ENCODE results near the gene TNS3.

The TNS3 gene

GRCh38 chr7:47581804-47582763 lies at the start of gene TNS3:
TSS of gene TNS3 (minus strand) at chr7:47582111. CDS start at chr7:47439636, 142,475 bp downstream.
- Mint-ChIP-seq H3K4me1 (ENCODE audit: low read depth) (peaks cover 3% of the 10 kb centered on the region), H3K27me3 (peaks cover 40% of the 10 kb centered on the region), H3K27ac (no peak within 1 kb of the TSS), H3K36me3 (ENCODE audit: low read depth) (no peaks in the 10 kb centered on the region), H3K4me3 (no peak within 1 kb of the TSS), H3K9me3 (no peaks in the 10 kb centered on the region)
- no peak for DNase-seq

DNA sequence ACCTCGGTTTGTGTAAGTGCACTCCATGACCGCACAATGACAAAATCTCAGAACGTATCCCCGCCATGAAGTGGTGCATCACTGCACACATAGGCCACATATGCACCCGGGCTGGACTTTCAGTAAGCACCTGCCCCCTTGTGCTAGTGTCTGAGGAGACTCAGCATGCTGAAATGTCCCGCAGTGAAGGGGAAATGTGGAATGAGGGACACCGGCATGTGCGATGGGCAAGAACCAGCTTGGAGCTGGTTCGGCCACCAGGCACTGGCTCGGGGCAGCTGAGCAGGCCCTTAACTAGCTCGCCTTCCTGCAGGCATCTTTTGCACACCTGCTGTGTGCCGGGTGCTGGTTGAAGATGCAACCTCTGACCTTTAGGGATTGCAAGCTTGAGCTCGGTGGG lies 49.8 kb upstream of the TNS3 start:
- no peaks in the 10 kb centered on the region for H3K4me1 Mint-ChIP-seq (ENCODE audit: low read depth)
- H3K9me3 Mint-ChIP-seq: no peaks in the 10 kb centered on the region
- DNase-seq: no peak
- no peaks in the 10 kb centered on the region for H3K27me3 Mint-ChIP-seq
- no peak overlapping the region for H3K27ac Mint-ChIP-seq
- no peak overlapping the region for H3K4me3 Mint-ChIP-seq
- H3K36me3 Mint-ChIP-seq (ENCODE audit: low read depth): no peaks in the 10 kb centered on the region

DNA sequence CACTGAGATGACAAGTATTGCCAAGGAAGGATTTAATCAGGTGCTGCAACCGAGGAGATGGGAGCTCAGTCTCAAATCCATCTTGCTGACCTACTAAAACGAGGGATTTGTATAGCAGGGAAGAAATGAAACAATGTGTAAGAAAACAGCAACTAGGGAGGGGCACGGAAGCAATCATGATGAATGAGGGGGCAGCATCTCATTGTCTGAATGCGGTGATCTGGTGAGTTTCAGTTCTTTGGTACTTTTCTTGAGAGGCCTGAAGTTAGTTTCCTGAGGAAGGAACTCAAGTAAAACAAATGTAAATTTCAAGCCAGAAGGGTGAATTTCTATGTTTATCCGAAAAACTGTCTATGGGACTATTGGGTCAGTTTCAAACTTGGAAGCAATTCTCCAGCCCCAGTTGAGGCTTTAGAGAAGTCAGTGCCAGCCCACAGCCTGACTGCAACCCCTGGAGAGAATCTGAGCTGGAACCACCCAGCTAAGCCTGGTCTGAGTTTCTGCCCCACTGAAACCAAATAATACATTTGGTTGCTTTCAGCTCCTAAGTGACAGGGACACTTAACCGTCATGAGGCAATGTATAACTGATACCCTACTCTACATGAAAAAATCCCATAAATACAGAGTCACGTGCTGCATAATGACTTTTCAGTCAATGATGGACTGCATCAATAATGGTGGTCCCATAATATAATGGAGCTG lies 45.8 kb upstream of the TNS3 start:
- Mint-ChIP-seq H3K27ac (no peak overlapping the region), H3K36me3 (ENCODE audit: low read depth) (no peaks in the 10 kb centered on the region), H3K27me3 (no peaks in the 10 kb centered on the region), H3K4me3 (no peak overlapping the region), H3K9me3 (no peaks in the 10 kb centered on the region), H3K4me1 (ENCODE audit: low read depth) (no peaks in the 10 kb centered on the region)
- DNase-seq: no peak

DNA sequence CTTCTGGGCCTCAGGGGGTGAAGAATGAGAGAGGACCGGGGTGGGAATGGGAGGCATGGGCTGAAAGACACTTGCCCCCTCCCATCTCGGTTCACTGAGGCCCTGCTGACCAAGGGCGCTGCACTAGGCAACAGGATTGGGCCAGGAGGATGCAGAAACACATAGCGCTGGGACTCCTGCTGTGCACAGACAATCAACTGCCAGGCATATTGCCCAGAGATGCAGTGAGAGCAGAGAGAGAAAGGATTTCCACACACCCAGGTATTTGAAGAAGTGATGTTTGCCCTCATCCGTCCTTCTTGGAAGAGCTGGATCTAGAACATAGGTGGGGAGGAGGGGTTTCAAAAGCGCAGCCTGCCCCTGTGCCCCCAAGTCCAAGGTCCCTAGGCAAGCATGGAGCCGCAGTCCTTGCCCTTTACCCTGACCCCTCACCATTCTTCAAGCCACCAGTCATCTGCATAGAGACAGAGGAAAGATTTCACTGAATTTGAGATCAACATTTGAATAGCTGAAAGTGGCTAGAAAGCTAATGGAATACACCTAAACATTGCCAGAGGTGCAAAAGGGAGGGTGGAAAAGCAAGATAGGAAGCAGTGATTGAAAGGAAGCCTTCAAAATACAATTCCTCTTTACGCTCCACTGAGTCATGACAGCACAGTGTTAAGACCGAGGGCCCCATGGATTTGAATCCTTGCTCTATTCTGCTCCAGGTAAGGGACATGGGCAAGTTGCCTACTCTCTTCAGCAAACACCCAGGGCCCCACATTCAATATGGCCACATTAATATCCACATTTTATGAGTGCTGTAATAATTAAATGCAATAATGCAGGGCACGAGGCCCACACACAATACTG lies 44.2 kb upstream of the TNS3 start:
- Mint-ChIP-seq H3K4me1 (ENCODE audit: low read depth) (no peaks in the 10 kb centered on the region), H3K27me3 (no peaks in the 10 kb centered on the region), H3K9me3 (no peaks in the 10 kb centered on the region), H3K27ac (no peak overlapping the region), H3K4me3 (no peak overlapping the region), H3K36me3 (ENCODE audit: low read depth) (no peaks in the 10 kb centered on the region)
- DNase-seq: no peak

DNA sequence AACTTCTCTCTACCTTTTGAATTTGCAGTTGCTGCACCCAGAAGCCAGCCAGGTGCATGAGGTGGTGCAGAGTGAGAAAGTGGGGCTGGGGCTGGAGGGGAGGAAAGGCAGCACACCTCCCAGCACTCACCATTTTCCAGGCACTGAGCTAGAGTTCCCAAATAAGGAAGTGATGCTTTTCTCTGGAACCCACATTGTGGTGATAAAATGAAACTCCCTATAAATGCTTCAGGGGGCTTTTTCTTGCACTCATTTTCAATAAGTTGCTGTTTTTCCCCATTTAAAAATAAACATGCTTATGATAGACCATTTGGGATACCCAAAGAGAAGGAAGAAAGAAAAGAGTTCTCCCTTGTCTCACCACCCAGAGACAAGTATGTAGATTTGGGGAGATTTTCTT lies 42.8 kb upstream of the TNS3 start:
- no peak for DNase-seq
- Mint-ChIP-seq H3K27me3 (no peaks in the 10 kb centered on the region), H3K4me1 (ENCODE audit: low read depth) (no peaks in the 10 kb centered on the region), H3K36me3 (ENCODE audit: low read depth) (no peaks in the 10 kb centered on the region), H3K9me3 (no peaks in the 10 kb centered on the region), H3K4me3 (no peak overlapping the region), H3K27ac (no peak overlapping the region)

GRCh38 chr7:47622946-47623640 lies 41.2 kb upstream of the TNS3 start:
- Mint-ChIP-seq H3K9me3 (no peaks in the 10 kb centered on the region), H3K4me1 (ENCODE audit: low read depth) (no peaks in the 10 kb centered on the region), H3K4me3 (no peak overlapping the region), H3K27me3 (no peaks in the 10 kb centered on the region), H3K36me3 (ENCODE audit: low read depth) (no peaks in the 10 kb centered on the region), H3K27ac (no peak overlapping the region)
- DNase-seq: no peak

GRCh38 chr7:47622586-47622945 lies 40.7 kb upstream of the TNS3 start:
- Mint-ChIP-seq H3K4me3 (no peak overlapping the region), H3K9me3 (no peaks in the 10 kb centered on the region), H3K27ac (no peak overlapping the region), H3K27me3 (no peaks in the 10 kb centered on the region), H3K4me1 (ENCODE audit: low read depth) (no peaks in the 10 kb centered on the region), H3K36me3 (ENCODE audit: low read depth) (no peaks in the 10 kb centered on the region)
- no peak for DNase-seq

DNA sequence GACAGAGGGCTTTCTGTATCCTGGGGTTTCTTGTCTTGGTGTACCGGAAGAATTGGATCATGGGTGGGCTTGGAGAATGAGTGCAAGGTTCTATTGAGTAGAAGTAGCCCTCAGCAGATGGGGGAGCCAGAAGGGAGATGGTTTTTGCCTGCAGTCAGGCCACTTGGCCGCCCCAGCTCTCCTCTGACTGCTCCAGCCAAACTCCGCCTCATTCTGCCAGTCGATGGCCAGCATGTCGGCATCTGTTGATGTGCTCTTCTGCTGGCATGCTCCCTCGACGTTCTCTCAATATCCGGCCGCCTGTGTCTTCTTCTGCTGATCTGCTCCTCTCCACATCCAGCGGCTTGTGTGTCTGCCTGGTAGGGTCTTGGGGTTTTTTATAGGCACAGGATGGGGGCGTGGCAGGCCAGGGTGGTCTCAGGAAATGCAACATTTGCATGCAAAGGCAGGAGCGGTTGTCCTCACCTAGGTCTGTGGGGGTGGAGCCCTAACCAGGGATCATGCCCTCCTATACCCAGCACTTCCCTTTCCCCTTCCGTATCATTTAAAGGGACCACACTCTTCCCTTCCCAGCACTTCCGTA lies 40.2 kb upstream of the TNS3 start:
- no peak overlapping the region for H3K4me3 Mint-ChIP-seq
- no peaks in the 10 kb centered on the region for H3K4me1 Mint-ChIP-seq (ENCODE audit: low read depth)
- no peaks in the 10 kb centered on the region for H3K27me3 Mint-ChIP-seq
- H3K36me3 Mint-ChIP-seq (ENCODE audit: low read depth): no peaks in the 10 kb centered on the region
- DNase-seq: no peak
- H3K27ac Mint-ChIP-seq: no peak overlapping the region
- no peaks in the 10 kb centered on the region for H3K9me3 Mint-ChIP-seq

GRCh38 chr7:47621347-47621746 lies 39.4 kb upstream of the TNS3 start:
- H3K9me3 Mint-ChIP-seq: no peaks in the 10 kb centered on the region
- no peaks in the 10 kb centered on the region for H3K36me3 Mint-ChIP-seq (ENCODE audit: low read depth)
- no peak for DNase-seq
- H3K27ac Mint-ChIP-seq: no peak overlapping the region
- no peaks in the 10 kb centered on the region for H3K4me1 Mint-ChIP-seq (ENCODE audit: low read depth)
- H3K4me3 Mint-ChIP-seq: no peak overlapping the region
- H3K27me3 Mint-ChIP-seq: no peaks in the 10 kb centered on the region

DNA sequence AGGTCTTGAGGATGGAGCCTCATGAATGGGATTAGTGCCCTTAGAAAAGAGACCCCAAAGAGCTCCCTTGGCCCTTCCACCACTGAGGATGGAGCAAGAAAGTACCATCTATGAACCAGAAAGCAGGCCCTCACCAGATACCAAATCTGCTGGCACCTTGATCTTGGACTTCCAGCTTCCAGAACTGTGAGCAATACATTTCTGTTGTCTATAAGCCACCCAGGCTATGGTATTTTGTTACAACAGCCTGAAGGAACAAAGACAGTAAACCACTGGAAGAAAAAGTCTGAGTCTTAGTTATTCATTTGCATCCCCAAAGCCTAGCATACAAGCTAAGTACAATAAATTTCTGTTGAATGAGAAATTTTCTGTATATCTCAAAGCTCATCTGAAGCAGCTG lies 37.9 kb upstream of the TNS3 start:
- H3K27me3 Mint-ChIP-seq: no peaks in the 10 kb centered on the region
- no peaks in the 10 kb centered on the region for H3K36me3 Mint-ChIP-seq (ENCODE audit: low read depth)
- no peak overlapping the region for H3K27ac Mint-ChIP-seq
- no peaks in the 10 kb centered on the region for H3K9me3 Mint-ChIP-seq
- DNase-seq: no peak
- no peaks in the 10 kb centered on the region for H3K4me1 Mint-ChIP-seq (ENCODE audit: low read depth)
- no peak overlapping the region for H3K4me3 Mint-ChIP-seq

GRCh38 chr7:47617131-47617530 lies 35.2 kb upstream of the TNS3 start:
- Mint-ChIP-seq H3K27me3 (no peaks in the 10 kb centered on the region), H3K4me1 (ENCODE audit: low read depth) (no peaks in the 10 kb centered on the region), H3K4me3 (no peak overlapping the region), H3K27ac (no peak overlapping the region), H3K36me3 (ENCODE audit: low read depth) (no peaks in the 10 kb centered on the region), H3K9me3 (no peaks in the 10 kb centered on the region)
- no peak for DNase-seq

DNA sequence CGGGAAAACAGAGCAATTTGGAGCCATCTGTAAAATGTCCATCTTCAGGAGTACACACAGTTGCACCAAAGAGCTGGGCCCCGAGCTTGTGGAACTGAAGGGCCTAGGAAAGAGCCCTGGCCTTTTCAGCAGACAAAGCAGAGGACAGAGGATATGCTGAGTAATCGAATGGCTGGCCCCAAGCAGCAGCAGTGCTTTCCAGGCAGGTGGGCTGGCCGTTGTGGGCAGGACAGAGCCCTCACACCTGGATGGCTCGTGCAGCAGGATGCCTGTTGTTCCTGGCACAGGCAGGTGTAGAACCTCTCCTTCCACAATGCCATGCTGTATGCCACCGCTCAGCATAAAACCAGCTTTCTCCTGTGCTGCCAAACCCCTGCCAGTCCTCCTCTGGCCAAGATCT lies 32.5 kb upstream of the TNS3 start:
- H3K4me1 Mint-ChIP-seq (ENCODE audit: low read depth): no peaks in the 10 kb centered on the region
- no peak for DNase-seq

DNA sequence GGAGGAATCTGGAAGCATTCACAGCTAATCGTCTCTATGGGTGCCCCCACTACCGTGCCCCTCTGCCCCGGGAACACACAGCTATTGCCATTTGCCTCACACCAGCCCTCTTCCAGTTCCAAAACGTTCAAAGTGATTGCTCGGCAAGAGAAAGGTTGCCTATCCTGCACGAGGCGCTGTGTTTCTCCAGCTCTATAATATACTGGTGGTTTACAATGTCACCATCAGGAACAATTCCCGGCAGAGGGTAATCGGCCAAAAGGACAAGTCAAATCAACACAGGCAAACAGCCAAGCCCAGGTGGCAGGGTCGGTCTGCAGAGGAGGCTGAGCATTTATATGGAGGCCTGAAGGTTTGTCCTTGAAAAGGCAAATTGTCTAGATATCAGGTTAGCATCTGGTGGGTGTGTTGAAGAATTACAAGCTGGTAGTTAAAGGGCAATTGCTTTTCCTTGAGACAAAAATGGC lies 29.2 kb upstream of the TNS3 start:
- Mint-ChIP-seq H3K27ac (no peak overlapping the region), H3K27me3 (no peaks in the 10 kb centered on the region), H3K36me3 (ENCODE audit: low read depth) (no peaks in the 10 kb centered on the region), H3K4me1 (ENCODE audit: low read depth) (no peaks in the 10 kb centered on the region), H3K9me3 (no peaks in the 10 kb centered on the region), H3K4me3 (no peak overlapping the region)
- DNase-seq: no peak

More for the DNA sequence above, 32.5 kb upstream of the TNS3 start:
- Mint-ChIP-seq H3K36me3 (ENCODE audit: low read depth) (no peaks in the 10 kb centered on the region), H3K4me3 (no peak overlapping the region), H3K27me3 (no peaks in the 10 kb centered on the region), H3K9me3 (no peaks in the 10 kb centered on the region), H3K27ac (no peak overlapping the region)

All from activated T-cell treated with anti-CD3 and anti-CD28 coated beads, Interleukin-2, amount 50 U/mL, for 24 hours (primary cell).